NCI-H524 treated with DMSO at 0.1 percent for 48 hours (cell line): ENCODE measurements around the gene EFCAB14.
"Not testable (repeated sequence)": the region's sequence is repeated elsewhere in the genome, so short reads cannot be mapped to it uniquely, and the experiment has no call there.

Experiments
- DNase-seq: peaks from one replicate; lab custom pipeline; 2025; lab: John Stamatoyannopoulos, UW

The EFCAB14 gene

GRCh38 chr1:46686255-46686654 is 32.7 kb downstream of the EFCAB14 start:
- DNase-seq: no peak

DNA sequence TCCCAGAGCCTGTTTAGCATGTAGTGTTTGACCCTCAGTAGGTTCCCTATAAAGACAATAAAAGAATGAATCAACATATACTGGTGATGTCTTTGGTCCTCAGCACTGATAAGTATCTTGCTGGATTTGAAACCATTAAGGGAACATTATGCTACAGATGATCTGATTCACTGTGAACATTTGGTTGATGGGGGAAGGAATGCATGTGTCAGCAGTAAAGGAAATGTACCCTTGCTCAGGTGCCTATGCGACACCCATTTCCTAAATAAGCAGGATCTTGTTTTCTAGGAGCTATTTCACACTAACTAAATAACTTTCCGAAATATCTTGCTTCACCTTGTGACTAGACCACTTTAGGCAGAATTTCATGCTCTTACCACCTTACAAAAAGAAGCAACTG is 34.2 kb downstream of the EFCAB14 start:
- no peak for DNase-seq

DNA sequence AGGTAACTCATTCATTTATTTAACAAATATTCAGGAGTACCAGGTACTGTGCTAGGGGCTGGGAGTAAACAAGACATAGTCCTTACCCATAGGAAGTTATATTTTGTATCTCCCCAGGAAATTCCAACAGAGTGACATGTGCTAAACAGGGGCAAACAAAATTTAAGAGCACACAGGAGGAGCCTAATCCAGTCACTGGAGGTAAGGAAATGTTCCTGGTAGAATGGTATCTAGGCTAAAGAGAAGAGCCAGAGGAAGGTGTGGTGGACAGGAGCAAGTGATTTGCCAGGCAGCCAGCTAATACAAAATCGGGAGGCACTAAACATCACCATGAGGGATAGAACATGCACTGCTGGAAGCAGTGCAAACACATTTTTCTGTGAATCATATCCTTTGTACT is 36.9 kb downstream of the EFCAB14 start:
- DNase-seq: no peak

DNA sequence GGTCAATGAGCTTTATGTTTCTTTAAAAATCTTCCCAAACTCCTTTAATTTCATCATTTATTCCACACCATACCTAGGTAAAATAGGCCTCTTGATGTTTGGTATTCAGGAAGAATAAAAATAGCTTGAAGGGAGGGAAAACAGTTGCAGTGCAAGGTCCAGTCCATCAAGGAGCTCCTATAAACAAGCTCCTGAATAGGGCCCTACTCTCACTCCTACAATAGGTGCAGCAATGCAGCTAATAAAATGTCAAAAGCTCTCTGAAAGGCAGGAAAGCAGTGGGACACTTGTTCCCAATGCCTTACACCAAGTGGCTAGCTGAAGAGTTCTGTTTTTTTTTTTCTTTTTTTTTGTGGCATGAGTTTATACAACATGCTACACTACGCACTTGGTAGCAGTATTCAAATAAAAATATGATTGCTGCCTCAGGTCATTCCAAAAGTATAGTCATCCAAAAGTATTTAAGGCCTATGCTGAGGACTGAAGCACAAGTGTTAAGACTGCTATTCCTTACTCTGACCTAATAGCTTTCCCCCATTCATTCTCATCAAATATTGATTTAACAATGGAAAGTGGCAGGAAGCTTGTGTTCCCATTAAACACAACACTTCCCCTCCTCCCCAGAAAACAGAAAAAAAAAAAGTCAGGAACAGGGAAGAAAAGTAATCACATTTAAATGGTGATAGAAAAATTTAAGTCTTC is 37.4 kb downstream of the EFCAB14 start:
- no peak for DNase-seq

DNA sequence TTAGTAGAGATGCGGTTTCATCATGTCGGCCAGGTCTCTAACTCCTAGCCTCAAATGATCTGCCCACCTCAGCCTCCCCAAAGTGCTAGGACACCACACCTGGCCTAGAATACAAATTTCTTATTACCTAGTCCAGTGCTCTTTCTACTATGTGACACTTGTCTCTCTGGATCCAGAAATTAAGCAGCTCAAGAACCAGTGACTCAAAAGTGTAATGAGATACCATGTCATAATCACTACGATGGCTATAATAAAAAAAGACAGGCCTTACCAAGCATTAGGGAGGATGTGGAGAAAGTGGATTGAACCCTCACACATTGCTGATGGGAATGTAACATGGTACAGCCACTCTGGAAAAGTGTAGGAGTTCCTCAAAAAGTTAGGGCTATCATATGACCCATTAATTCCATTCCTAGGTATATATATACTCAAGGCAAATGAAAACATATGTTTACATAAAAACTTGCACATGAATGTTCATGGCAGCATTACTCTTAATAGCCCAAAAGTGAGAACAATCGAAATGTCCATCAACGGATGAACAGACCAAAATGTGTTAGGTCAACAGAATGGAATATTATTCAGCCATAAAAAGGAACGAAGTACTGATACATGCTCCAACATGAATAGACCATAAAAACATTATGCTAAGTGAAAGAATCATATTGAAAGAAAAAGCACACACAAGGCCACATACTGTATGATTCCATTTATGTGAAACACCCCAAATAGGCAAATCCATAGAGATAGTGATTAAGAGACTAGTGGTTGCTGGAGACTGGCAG is 38.9 kb downstream of the EFCAB14 start:
- no peak for DNase-seq

GRCh38 chr1:46677339-46677738 is 41.6 kb downstream of the EFCAB14 start:
- DNase-seq: no peak

GRCh38 chr1:46676531-46676930 is 42.4 kb downstream of the EFCAB14 start:
- no peak for DNase-seq

DNA sequence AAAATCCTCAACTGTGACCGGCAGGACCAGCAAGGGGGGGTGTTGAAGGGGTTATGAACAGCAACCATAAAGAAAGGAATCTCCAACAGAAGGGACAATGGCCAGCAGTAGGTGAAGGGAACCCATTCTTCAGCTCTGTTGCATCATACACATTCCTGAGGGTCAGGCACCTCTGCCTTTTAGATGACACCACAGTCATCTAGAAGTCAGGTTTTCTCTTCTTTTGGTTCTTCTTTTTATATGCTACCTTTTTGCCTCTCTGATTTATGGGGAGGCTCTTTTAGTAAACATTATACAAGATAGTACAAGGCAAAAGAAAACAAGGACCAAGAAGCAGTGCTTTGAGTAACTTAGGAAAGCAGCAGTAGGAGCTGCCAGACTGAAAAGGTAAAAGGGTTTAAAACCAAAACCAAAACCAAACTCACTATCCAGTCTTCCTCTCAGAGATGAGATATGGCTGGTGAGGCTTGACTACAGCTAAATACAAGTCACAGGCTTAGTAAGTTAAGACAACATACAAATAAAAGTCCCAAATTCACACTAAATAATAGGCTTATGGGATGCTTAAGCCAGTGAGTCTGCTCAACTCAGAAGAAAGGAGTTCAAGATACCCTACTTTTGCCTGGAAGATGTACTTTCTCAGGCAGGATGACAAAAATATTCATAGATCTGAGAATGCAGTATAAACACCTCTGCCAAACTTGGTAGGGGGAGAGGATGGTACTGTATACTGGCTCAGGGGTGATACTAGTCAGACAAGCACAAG is 43.2 kb downstream of the EFCAB14 start:
- no peak for DNase-seq

- no peak for DNase-seq
These were observed 45.1 kb downstream of the EFCAB14 start for GRCh38 chr1:46673749-46674182.

GRCh38 chr1:46672696-46673095 is 46.2 kb downstream of the EFCAB14 start:
- DNase-seq: no peak

GRCh38 chr1:46671554-46671953 is 47.4 kb downstream of the EFCAB14 start, which contains the start of gene TEX38:
Gene TEX38 (plus strand): TSS chr1:46671854. CDS start chr1:46671935, 81 bp downstream.
- DNase-seq: no peak

GRCh38 chr1:46670134-46670533 is 48.8 kb downstream of the EFCAB14 start:
- no peak for DNase-seq

- no peak for DNase-seq
These were observed 50.8 kb downstream of the EFCAB14 start, which contains the start of gene ATPAF1 for GRCh38 chr1:46667782-46668760. Gene ATPAF1 (minus strand): TSS chr1:46668364. CDS start chr1:46668322, 42 bp downstream.

DNA sequence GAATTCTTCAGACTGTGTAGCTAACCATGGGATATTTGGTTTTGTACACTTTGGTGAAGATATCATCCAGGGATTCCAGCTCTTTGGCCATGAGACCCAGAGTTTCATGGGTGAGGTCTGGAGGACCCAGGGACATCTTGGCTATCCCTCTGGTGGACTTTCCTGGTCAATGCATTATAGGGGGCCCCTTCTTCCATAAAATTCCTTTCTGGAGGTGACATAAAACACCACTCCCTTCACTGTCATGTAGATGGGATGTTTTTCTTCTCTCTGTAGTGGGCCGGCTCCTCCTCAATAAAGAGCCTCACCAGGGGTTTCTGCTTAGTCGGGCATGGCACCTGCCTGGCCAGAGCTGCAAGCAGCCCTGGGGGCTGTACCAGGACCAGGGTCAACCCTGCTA is 52.9 kb downstream of the EFCAB14 start:
- no peak for DNase-seq

GRCh38 chr1:46662919-46663318 is 56.0 kb downstream of the EFCAB14 start:
- DNase-seq: not testable (repeated sequence)

GRCh38 chr1:46660116-46660515 is 58.8 kb downstream of the EFCAB14 start:
- not testable (repeated sequence) for DNase-seq

DNA sequence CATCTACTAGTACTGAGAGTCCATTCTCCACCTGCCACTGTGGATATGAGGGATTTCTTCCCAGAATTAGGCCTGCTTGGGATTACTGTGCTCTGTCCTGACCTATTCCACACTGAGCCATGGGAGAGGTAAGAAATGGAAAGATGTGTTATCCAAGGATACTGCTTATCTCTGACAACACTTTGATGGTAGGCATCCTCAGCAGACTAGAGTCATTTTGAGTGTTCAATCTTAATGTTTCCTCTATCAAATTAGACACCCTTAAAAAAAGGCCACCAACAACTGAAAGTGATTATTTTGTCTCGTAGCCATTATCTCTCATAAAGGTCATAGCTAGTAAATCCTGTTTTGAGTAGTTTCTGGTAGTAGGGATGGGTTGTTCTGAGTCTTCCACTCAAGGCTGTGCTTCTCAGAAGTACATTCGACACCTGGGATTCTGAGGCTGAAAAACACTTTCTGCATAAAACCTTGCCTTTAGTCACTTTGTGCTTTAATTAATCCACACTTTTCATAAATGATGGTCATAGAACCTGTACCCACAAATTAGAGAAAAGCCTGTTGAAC is 59.5 kb downstream of the EFCAB14 start:
- no peak for DNase-seq

DNA sequence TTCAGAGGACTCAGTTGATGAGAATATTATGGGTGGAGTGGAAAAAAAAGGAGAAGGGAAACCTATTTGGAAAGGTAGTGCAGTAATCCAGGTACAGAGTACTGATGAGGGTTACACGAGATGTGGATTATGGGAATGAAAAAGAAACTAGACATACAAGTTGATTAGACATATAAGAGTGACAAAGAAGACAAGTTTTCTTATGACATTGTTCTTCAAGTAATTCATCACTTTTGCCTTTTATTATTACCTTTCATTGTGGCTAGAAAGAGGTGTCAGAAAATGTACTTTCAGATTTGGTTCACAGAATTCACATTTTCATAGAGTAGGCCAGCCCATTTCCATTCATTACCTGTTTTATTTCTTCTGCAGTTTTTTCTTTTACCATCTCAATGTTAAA is 61.1 kb downstream of the EFCAB14 start:
- DNase-seq: no peak

DNA sequence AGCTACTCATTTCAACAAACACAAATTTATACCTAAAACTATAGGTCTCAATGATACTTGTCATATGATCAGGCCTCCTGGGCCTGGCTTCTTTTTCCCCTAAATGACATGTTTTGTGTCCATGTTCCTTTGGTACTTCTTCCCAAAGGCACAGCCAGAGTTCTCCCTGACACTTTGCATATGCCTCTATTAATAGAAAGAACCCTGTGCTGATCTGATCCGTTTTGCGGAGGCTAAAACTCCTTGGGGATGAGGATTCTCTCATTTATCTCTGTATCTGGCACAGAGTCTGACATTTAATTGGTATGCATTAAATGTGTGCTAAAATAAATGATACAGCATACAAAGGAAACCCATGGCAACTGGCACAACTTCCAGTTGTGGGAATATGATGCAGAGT is 62.3 kb downstream of the EFCAB14 start:
- DNase-seq: no peak

DNA sequence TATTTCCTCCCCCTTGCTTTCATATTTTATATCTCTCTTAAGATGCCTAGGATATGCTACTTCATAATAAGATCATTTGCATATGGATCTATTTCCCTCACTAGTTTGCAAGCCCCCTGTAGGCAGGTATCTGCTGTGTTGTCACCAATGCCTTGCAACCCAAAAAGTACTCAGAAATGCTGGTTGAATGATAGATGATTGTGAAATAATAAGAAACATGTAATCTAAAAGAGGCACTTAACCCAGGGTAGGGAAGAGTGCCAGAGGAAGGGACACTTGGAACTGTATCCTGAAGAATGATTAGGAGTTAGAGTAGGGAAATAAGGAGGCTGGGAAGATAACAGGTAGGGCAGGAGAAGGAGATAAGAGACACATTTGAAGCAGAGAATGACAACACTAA is 63.1 kb downstream of the EFCAB14 start:
- no peak for DNase-seq

DNA sequence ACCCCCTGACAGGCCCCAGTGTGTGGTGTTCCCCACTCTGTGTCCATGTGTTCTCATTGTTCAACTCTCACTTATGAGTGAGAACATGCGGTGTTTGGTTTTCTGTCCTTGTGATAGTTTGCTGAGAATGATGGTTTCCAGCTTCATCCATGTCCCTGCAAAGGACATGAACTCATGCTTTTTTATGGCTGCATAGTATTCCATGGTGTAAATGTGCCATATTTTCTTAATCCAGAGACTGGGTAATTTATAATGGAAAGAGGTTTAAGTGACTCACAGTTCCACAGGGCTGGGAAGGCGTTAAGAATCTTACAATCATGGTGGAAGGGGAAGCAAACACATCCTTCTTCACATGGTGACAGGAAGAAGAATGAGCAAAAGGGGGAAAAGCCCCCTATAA is 64.2 kb downstream of the EFCAB14 start:
- DNase-seq: not testable (repeated sequence)
